ENCODE results near the gene WDR27.
"Not testable (repeated sequence)": the region's sequence is repeated elsewhere in the genome, so short reads cannot be mapped to it uniquely, and the experiment has no call there.

The WDR27 gene

DNA sequence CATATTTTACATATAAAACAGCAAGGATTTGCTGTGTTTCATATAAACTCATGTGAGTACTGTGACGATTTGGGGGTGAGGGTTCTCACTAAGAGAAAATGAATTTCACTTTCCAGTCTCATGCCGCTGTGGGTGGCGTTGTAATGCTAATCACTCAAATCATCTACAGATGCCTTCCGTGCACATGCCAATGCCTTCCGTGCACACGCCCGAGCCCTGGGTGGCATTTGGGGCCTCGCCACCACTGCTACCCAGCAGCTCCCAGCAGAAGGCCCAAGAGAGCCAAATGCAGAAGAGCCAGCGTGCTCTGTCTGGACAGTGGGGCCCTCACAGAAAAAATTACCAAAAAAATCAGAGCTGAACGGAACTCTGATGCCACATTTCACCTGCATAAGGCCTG, 53.7 kb downstream of the WDR27 start:
- H3K4me1 Mint-ChIP-seq = peaks cover 22% of the 10 kb centered on the region
- H3K27ac Mint-ChIP-seq = no peak overlapping the region
- no peak overlapping the region for H3K4me3 Mint-ChIP-seq
- TF ChIP-seq, protein P1, sequence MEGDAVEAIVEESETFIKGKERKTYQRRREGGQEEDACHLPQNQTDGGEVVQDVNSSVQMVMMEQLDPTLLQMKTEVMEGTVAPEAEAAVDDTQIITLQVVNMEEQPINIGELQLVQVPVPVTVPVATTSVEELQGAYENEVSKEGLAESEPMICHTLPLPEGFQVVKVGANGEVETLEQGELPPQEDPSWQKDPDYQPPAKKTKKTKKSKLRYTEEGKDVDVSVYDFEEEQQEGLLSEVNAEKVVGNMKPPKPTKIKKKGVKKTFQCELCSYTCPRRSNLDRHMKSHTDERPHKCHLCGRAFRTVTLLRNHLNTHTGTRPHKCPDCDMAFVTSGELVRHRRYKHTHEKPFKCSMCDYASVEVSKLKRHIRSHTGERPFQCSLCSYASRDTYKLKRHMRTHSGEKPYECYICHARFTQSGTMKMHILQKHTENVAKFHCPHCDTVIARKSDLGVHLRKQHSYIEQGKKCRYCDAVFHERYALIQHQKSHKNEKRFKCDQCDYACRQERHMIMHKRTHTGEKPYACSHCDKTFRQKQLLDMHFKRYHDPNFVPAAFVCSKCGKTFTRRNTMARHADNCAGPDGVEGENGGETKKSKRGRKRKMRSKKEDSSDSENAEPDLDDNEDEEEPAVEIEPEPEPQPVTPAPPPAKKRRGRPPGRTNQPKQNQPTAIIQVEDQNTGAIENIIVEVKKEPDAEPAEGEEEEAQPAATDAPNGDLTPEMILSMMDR (IDR thresholded peaks at IDR 0.05) = no peak
- H3K36me3 Mint-ChIP-seq (ENCODE audit: low read depth) = peaks cover 12% of the 10 kb centered on the region
- no peak for DNase-seq
- H3K9me3 Mint-ChIP-seq = no peaks in the 10 kb centered on the region
- H3K27me3 Mint-ChIP-seq (ENCODE audit: low read depth, poor library complexity) = no peaks in the 10 kb centered on the region

DNA sequence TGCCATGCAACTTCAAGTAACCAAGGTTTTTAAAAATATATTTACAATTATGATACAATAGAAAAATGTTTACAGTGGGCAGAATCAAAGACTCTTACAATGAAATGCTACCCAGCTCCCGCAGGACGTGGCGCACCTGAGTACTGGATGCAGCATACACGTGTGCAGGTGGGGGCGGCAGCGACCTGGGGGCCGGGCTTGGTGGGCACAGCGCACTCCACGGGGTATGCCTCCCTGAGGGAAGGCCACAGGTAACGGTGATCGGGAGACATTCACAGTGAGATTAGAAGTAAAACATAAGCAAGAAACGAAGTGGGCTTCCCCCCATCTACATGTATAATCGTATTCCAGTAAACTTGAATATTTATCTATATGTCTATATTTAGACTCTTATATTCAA, 54.2 kb downstream of the WDR27 start:
- Mint-ChIP-seq H3K27me3 (ENCODE audit: low read depth, poor library complexity) (no peaks in the 10 kb centered on the region), H3K9me3 (no peaks in the 10 kb centered on the region), H3K4me1 (peaks cover 22% of the 10 kb centered on the region), H3K36me3 (ENCODE audit: low read depth) (peaks cover 12% of the 10 kb centered on the region), H3K4me3 (no peak overlapping the region), H3K27ac (no peak overlapping the region)
- no peak for DNase-seq
- TF ChIP-seq, protein P1 (IDR thresholded peaks at IDR 0.05) = no peak

DNA sequence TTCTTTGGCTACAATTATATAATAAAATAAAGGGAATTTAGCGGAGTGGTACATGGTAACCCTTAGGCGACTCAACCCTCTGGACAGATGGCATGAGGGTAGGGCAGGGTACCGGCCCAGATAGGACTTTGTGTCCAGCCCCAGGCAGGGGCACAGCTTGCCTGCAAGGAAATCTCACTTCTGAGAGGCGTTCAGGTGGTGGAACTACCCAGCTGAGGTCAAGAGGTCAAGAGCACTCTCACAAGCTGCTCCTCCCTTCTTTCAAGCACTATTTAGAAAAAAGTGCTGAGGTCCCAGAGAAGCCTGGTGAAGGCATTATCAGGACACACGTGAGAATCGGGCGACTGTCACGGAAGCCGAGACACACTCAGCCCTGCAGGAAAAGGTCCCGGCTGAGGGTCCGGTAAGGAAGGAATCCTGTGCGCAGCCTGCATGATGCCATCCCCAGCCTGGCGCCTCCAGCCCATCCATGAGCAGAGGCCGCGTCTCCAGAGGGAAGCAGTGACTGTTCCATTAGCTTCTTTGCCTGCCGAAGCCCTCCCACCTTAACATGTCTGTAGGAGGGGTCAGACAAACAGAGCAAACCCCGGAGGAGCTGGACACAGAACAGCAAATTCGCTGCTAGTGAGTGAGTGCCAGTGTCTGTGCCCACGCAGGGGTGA, 54.8 kb downstream of the WDR27 start:
- no peak overlapping the region for H3K4me3 Mint-ChIP-seq
- peaks cover 12% of the 10 kb centered on the region for H3K36me3 Mint-ChIP-seq (ENCODE audit: low read depth)
- TF ChIP-seq, protein P1 (IDR thresholded peaks at IDR 0.05) = no peak
- no peaks in the 10 kb centered on the region for H3K9me3 Mint-ChIP-seq
- peaks cover 22% of the 10 kb centered on the region for H3K4me1 Mint-ChIP-seq
- DNase-seq = no peak
- H3K27me3 Mint-ChIP-seq (ENCODE audit: low read depth, poor library complexity) = no peaks in the 10 kb centered on the region
- H3K27ac Mint-ChIP-seq = peak overlapping the region; percentile 78

DNA sequence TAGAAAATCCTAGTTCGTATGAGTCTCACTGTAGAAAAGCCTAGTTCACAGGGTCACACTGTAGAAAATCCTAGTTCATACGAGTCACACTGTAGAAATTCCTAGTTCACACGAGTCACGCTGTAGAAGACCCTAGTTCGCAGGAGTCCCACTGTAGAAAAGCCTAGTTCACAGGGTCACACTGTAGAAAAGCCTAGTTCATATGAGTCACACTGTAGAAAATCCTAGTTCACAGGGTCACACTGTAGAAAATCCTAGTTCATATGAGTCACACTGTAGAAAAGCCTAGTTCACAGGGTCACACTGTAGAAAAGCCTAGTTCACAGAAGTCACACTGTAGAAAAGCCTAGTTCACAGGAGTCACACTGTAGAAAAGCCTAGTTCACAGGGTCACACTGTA, 56.4 kb downstream of the WDR27 start:
- H3K36me3 Mint-ChIP-seq (ENCODE audit: low read depth) = peaks cover 12% of the 10 kb centered on the region

DNA sequence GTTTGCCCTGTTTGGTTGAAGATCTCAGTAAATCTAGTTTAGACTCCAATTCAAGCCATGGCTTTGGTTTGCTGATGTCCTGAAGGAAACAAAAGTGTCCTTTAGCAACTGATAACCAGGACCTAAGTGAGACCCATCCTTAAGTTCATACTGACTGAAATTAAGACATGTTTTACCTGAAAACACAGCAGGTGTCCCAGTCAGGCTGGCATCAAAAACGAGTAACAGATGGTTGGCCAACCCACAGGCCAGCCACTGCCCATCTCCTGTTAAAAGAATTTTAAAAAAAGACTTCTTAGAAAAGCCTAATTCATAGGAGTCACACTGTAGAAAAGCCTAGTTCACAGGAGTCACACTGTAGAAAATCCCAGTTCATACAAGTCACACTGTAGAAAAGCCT, 58.3 kb downstream of the WDR27 start:
- H3K36me3 Mint-ChIP-seq (ENCODE audit: low read depth) = peaks cover 21% of the 10 kb centered on the region
- no peak overlapping the region for H3K27ac Mint-ChIP-seq
- no peaks in the 10 kb centered on the region for H3K9me3 Mint-ChIP-seq
- TF ChIP-seq, protein P1 (IDR thresholded peaks at IDR 0.05) = no peak
- no peak overlapping the region for H3K4me3 Mint-ChIP-seq
- no peak for DNase-seq
- H3K4me1 Mint-ChIP-seq = peaks cover 42% of the 10 kb centered on the region
- H3K27me3 Mint-ChIP-seq (ENCODE audit: low read depth, poor library complexity) = no peaks in the 10 kb centered on the region

More for the DNA sequence above, 56.4 kb downstream of the WDR27 start:
- peaks cover 30% of the 10 kb centered on the region for H3K4me1 Mint-ChIP-seq
- H3K9me3 Mint-ChIP-seq; H3K27ac Mint-ChIP-seq; H3K4me3 Mint-ChIP-seq; DNase-seq; H3K27me3 Mint-ChIP-seq (ENCODE audit: low read depth, poor library complexity): not testable (repeated sequence)

DNA sequence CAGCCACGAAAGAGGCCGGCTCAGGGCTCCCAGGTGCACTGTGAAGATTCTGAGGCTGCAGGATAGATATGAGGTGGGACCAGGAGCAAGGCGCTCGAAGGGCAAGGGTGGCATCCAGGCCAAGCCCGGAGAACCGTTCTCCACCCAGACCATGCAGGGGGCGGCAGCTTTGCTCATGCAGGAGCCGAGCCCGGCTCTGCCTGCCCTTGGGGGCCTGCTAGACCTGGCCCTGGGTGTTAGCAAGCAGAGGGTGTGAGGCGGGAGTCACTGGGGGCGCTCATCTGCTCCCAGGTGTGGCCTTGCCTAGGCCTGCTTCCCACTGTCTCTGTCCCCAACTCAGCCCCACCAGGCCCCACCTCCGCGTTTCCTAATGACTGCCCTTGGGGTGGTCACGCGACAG, 59.4 kb downstream of the WDR27 start:
- Mint-ChIP-seq H3K9me3 (no peaks in the 10 kb centered on the region), H3K4me1 (peaks cover 39% of the 10 kb centered on the region), H3K4me3 (no peak overlapping the region), H3K27ac (no peak overlapping the region), H3K36me3 (ENCODE audit: low read depth) (peaks cover 29% of the 10 kb centered on the region), H3K27me3 (ENCODE audit: low read depth, poor library complexity) (no peaks in the 10 kb centered on the region)
- no peak for DNase-seq
- TF ChIP-seq, protein P1 (IDR thresholded peaks at IDR 0.05) = no peak

Measured in nephron progenitor cell (in vitro differentiated cells).